Measurements from ENCODE around the gene LILRA5.

- TF ChIP-seq, protein P1, sequence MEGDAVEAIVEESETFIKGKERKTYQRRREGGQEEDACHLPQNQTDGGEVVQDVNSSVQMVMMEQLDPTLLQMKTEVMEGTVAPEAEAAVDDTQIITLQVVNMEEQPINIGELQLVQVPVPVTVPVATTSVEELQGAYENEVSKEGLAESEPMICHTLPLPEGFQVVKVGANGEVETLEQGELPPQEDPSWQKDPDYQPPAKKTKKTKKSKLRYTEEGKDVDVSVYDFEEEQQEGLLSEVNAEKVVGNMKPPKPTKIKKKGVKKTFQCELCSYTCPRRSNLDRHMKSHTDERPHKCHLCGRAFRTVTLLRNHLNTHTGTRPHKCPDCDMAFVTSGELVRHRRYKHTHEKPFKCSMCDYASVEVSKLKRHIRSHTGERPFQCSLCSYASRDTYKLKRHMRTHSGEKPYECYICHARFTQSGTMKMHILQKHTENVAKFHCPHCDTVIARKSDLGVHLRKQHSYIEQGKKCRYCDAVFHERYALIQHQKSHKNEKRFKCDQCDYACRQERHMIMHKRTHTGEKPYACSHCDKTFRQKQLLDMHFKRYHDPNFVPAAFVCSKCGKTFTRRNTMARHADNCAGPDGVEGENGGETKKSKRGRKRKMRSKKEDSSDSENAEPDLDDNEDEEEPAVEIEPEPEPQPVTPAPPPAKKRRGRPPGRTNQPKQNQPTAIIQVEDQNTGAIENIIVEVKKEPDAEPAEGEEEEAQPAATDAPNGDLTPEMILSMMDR (conservative IDR thresholded peaks at IDR 0.05): no peak
- TF ChIP-seq EZH2 (IDR thresholded peaks at IDR 0.05; ENCODE audit: low read depth): no peak
These were observed 10.7 kb downstream of the LILRA5 start for GRCh38 chr19:54302257-54302656.

All from PC-9 (cell line).